GM23338 (cell line): Measurements from ENCODE around the gene KDM7A. TPM values are rescaled to one million over a fixed set of nuclear protein-coding genes. Genes with fewer than 3 reads are reported as not detected.

Experiments
- ATAC-seq: fragments of 200-7000 bp; cut with Tn5 transposase; 3 replicates; pipeline ENCODE4 v1.9.1; 2020
- DNase-seq: peaks from one replicate; pipeline ENCODE4 v3.0.0-alpha.2; 2015; ENCODE audit warnings: low spot score
- H2AFZ ChIP-seq: fragments of 200-600 bp; sonication (generic); 2 replicates; pipeline ENCODE4 v1.8.0; 2016; ENCODE audit warnings: antibody characterized with exemption, mild to moderate bottlenecking, moderate library complexity
- H3F3A ChIP-seq: fragments of 200-600 bp; sonication (generic); replicated peaks from 2 replicates; pipeline ENCODE4 v1.8.0; 2017; ENCODE audit warnings: antibody characterized with exemption, mixed run types, low read depth
- H3K27ac ChIP-seq: fragments of 200-600 bp; sonication (generic); 2 replicates; pipeline ENCODE4 v1.6.1; 2016; ENCODE audit warnings: low read depth
- H3K27me3 ChIP-seq: fragments of 200-600 bp; sonication (generic); 2 replicates; pipeline ENCODE4 v1.8.0; 2016; ENCODE audit warnings: mild to moderate bottlenecking, mixed run types, moderate library complexity; ENCODE audit not compliant: insufficient read depth
- H3K36me3 ChIP-seq: fragments of 200-600 bp; sonication (generic); 2 replicates; pipeline ENCODE4 v1.8.0; 2016; ENCODE audit warnings: mild to moderate bottlenecking; ENCODE audit not compliant: insufficient read depth
- H3K4me1 ChIP-seq: fragments of 200-600 bp; sonication (generic); 2 replicates; pipeline ENCODE4 v1.8.0; 2016; ENCODE audit warnings: mild to moderate bottlenecking, moderate library complexity; ENCODE audit not compliant: insufficient read depth
- H3K4me2 ChIP-seq: fragments of 200-600 bp; sonication (generic); 2 replicates; pipeline ENCODE4 v1.7.1; 2017; ENCODE audit warnings: mixed run types
- H3K4me3 ChIP-seq: fragments of 200-600 bp; sonication (generic); 2 replicates; pipeline ENCODE4 v1.6.1; 2016; ENCODE audit warnings: mixed run types
- H3K79me2 ChIP-seq: fragments of 200-600 bp; sonication (generic); replicated peaks from 2 replicates; pipeline ENCODE4 v1.8.0; 2017; ENCODE audit warnings: mild to moderate bottlenecking; ENCODE audit not compliant: insufficient read depth
- H3K9me2 ChIP-seq: fragments of 200-600 bp; sonication (generic); 2 replicates; pipeline ENCODE4 v1.8.0; 2017; ENCODE audit not compliant: insufficient read depth
- H4K20me1 ChIP-seq: fragments of 200-600 bp; sonication (generic); replicated peaks from 2 replicates; pipeline ENCODE4 v1.8.0; 2017; ENCODE audit warnings: mild to moderate bottlenecking; ENCODE audit not compliant: insufficient read depth
- H3K27ac Mint-ChIP-seq: 2 replicates; pipeline ENCODE4 v1.8.0; 2020; ENCODE audit warnings: inconsistent platforms, mild to moderate bottlenecking, moderate library complexity, mixed read lengths
- H3K27me3 Mint-ChIP-seq: 3 replicates; pipeline ENCODE4 v1.8.0; 2022; ENCODE audit warnings: low read depth, mild to moderate bottlenecking, moderate library complexity, mixed read lengths, inconsistent platforms; ENCODE audit not compliant: insufficient read depth, poor library complexity
- H3K36me3 Mint-ChIP-seq: 3 replicates; pipeline ENCODE4 v1.8.0; 2021; ENCODE audit warnings: low read depth, mild to moderate bottlenecking, inconsistent platforms, moderate library complexity, mixed read lengths
- H3K4me1 Mint-ChIP-seq: 3 replicates; pipeline ENCODE4 v1.8.0; 2020; ENCODE audit warnings: mild to moderate bottlenecking, inconsistent platforms, mixed read lengths
- H3K4me3 Mint-ChIP-seq: 3 replicates; pipeline ENCODE4 v1.8.0; 2021; ENCODE audit warnings: moderate library complexity, mild to moderate bottlenecking, inconsistent platforms, mixed read lengths
- H3K9me3 Mint-ChIP-seq: 3 replicates; pipeline ENCODE4 v1.8.0; 2020; ENCODE audit warnings: moderate library complexity, mild to moderate bottlenecking, inconsistent platforms, mixed read lengths
- CREB1 ChIP-seq: fragments of 250-450 bp; sonication (Bioruptor Pico); IDR thresholded peaks from 2 replicates; pipeline ENCODE4 v1.5.0; 2020; ENCODE audit warnings: low read depth, mild to moderate bottlenecking, moderate library complexity
- EZH2 ChIP-seq: fragments of 200-600 bp; sonication (generic); IDR thresholded peaks from one replicate; pipeline ENCODE4 v1.8.0; 2017; ENCODE audit warnings: antibody characterized with exemption, mild to moderate bottlenecking, low read depth; ENCODE audit not compliant: unreplicated experiment
- EZH2phosphoT487 ChIP-seq: fragments of 200-600 bp; sonication (generic); IDR thresholded peaks from one replicate; pipeline ENCODE4 v1.8.1; 2018; ENCODE audit warnings: antibody characterized with exemption; ENCODE audit not compliant: unreplicated experiment
- JUNB ChIP-seq: IDR thresholded peaks from one replicate; pipeline ENCODE4 v1.6.1; 2016; ENCODE audit warnings: antibody characterized with exemption; ENCODE audit not compliant: unreplicated experiment
- NANOG ChIP-seq: IDR thresholded peaks from 2 replicates; pipeline ENCODE4 v1.6.1; 2016; ENCODE audit warnings: antibody characterized with exemption, borderline replicate concordance
- POLR2AphosphoS5 ChIP-seq: IDR thresholded peaks from 2 replicates; pipeline ENCODE4 v1.6.1; 2016; ENCODE audit warnings: antibody characterized with exemption, low read depth
- STAT1 ChIP-seq: IDR thresholded peaks from one replicate; pipeline ENCODE4 v1.6.1; 2016; ENCODE audit warnings: antibody characterized with exemption; ENCODE audit not compliant: unreplicated experiment
- ZNF114 ChIP-seq: fragments of 250-450 bp; sonication (Bioruptor Pico); IDR thresholded peaks from 2 replicates; pipeline ENCODE4 v1.5.0; 2020; ENCODE audit warnings: mild to moderate bottlenecking, moderate library complexity
- ZNF331 ChIP-seq: fragments of 250-450 bp; sonication (Bioruptor Pico); IDR thresholded peaks from 2 replicates; pipeline ENCODE4 v1.5.0; 2020; ENCODE audit warnings: low read depth, mild to moderate bottlenecking, moderate library complexity
- polyA plus RNA-seq: library from polyadenylated mRNA; unstranded; fragments of >200 nt; fragmentation: Nextera tagmentation; extraction: Ambion mirVana; gene quantifications from 2 replicates; pipeline ENCODE4 v1.2.1, GENCODE V29; 2016
- total RNA-seq: library from RNA; depleted of rRNA; stranded (reverse); fragments of >200 nt; shearing (Covaris generic); gene quantifications from 2 replicates; pipeline ENCODE4 v1.2.3, GENCODE V29; 2014
- TF ChIP-seq, protein P1 (sequence below): IDR thresholded peaks from one replicate; pipeline ENCODE4 v1.6.1; 2018; ENCODE audit warnings: antibody characterized with exemption; ENCODE audit not compliant: unreplicated experiment
- TF ChIP-seq, protein P2 (sequence below), 2 experiments: fragments of 200-600 bp in 1 of 2; sonication (generic) in 1 of 2; conservative IDR thresholded peaks; 2 replicates each; pipeline versions ENCODE4 v1.5.1 to v1.6.1; 2016 to 2017; ENCODE audit warnings: antibody characterized with exemption in 2 of 2, low read depth in 2 of 2, mild to moderate bottlenecking in 2 of 2, moderate library complexity in 1 of 2
- TF ChIP-seq, protein P3 (sequence below): fragments of 250-450 bp; sonication (Bioruptor Pico); IDR thresholded peaks from 2 replicates; pipeline ENCODE4 v1.5.0; 2020; ENCODE audit warnings: mild to moderate bottlenecking, moderate library complexity
- TF ChIP-seq, protein P4 (sequence below): IDR thresholded peaks from 2 replicates; pipeline ENCODE4 v1.6.1; 2016; ENCODE audit warnings: antibody characterized with exemption

KDM7A gene
- total and polyA plus RNA-seq, 2 experiments from 2014 or later, result 2.3 to 10.8 TPM

DNA sequence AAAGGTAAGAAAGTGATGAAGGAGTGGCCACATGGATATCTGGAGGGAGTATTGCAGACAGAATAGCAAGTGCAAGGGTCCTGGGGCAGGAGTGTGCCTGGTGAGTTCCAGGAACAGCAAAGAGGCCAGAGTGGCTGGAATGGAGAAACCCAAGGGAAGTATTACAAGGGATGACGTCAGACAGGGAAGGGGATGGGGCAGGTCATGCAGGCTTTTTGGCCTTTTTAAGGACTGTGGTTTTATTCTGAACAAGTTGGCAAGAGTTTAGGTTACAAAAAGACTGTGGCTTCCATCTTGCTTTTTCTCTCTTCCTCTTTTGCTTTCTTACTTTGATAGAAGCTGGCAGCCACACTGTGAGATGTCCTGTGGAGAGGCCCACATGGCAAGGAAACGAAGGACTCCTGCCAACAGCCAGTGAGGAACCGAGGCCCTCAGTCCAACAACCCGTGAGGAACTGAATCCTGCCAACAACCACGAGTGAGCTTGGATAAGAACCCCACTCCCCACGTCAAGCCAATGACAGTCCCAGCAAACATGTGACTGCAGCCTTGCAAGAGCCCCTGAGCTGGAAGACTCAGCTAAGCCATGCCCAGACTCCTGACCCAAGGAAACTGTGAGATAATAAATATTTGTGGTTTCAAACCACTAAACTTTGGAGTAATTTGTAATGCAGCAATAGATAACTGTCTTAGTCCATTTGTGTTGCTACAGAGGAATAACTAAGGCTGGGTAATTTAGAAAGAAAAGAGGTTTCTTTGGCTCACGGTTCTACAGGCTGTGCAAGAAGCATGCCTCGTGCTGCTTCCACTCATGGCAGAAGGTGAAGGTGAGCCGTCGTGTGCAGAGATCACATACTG lies 19.8 kb upstream of the KDM7A start:
- Histone ChIP-seq H3K27ac (no peak overlapping the region), H3K4me1 (no peaks in the 10 kb centered on the region), H3K4me3 (no peak overlapping the region), H2AFZ (no peak overlapping the region), H3K4me2 (no peak overlapping the region), H3K27me3 (no peaks in the 10 kb centered on the region), H3K79me2 (no peaks in the 10 kb centered on the region), H3F3A (no peaks in the 10 kb centered on the region), H4K20me1 (no peaks in the 10 kb centered on the region), H3K9me2 (no peaks in the 10 kb centered on the region), H3K36me3 (no peaks in the 10 kb centered on the region)
- Mint-ChIP-seq H3K4me1 (peaks cover 6% of the 10 kb centered on the region; the same call in 2 of the 3 replicates), H3K27me3 (peaks cover 4% of the 10 kb centered on the region), H3K9me3 (peaks cover 2% of the 10 kb centered on the region; the same call in 2 of the 3 replicates), H3K36me3 (no peaks in the 10 kb centered on the region; the same call in 1 of the 3 replicates), H3K27ac (no peak overlapping the region), H3K4me3 (no peak overlapping the region)
- ATAC-seq, result no peak
- DNase-seq, result no peak
- TF ChIP-seq, protein P1, sequence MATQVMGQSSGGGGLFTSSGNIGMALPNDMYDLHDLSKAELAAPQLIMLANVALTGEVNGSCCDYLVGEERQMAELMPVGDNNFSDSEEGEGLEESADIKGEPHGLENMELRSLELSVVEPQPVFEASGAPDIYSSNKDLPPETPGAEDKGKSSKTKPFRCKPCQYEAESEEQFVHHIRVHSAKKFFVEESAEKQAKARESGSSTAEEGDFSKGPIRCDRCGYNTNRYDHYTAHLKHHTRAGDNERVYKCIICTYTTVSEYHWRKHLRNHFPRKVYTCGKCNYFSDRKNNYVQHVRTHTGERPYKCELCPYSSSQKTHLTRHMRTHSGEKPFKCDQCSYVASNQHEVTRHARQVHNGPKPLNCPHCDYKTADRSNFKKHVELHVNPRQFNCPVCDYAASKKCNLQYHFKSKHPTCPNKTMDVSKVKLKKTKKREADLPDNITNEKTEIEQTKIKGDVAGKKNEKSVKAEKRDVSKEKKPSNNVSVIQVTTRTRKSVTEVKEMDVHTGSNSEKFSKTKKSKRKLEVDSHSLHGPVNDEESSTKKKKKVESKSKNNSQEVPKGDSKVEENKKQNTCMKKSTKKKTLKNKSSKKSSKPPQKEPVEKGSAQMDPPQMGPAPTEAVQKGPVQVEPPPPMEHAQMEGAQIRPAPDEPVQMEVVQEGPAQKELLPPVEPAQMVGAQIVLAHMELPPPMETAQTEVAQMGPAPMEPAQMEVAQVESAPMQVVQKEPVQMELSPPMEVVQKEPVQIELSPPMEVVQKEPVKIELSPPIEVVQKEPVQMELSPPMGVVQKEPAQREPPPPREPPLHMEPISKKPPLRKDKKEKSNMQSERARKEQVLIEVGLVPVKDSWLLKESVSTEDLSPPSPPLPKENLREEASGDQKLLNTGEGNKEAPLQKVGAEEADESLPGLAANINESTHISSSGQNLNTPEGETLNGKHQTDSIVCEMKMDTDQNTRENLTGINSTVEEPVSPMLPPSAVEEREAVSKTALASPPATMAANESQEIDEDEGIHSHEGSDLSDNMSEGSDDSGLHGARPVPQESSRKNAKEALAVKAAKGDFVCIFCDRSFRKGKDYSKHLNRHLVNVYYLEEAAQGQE, result no peak
- TF ChIP-seq STAT1 (no peak), NANOG (no peak), ZNF331 (CRISPR knock-in tag) (no peak), JUNB (no peak), EZH2phosphoT487 (no peak), EZH2 (no peak), CREB1 (no peak), ZNF114 (no peak), POLR2AphosphoS5 (no peak)
- TF ChIP-seq, protein P2, sequence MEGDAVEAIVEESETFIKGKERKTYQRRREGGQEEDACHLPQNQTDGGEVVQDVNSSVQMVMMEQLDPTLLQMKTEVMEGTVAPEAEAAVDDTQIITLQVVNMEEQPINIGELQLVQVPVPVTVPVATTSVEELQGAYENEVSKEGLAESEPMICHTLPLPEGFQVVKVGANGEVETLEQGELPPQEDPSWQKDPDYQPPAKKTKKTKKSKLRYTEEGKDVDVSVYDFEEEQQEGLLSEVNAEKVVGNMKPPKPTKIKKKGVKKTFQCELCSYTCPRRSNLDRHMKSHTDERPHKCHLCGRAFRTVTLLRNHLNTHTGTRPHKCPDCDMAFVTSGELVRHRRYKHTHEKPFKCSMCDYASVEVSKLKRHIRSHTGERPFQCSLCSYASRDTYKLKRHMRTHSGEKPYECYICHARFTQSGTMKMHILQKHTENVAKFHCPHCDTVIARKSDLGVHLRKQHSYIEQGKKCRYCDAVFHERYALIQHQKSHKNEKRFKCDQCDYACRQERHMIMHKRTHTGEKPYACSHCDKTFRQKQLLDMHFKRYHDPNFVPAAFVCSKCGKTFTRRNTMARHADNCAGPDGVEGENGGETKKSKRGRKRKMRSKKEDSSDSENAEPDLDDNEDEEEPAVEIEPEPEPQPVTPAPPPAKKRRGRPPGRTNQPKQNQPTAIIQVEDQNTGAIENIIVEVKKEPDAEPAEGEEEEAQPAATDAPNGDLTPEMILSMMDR (conservative IDR thresholded peaks at IDR 0.05; ENCODE audit: low read depth in 2 of 2), result no peak
- TF ChIP-seq, protein P3, sequence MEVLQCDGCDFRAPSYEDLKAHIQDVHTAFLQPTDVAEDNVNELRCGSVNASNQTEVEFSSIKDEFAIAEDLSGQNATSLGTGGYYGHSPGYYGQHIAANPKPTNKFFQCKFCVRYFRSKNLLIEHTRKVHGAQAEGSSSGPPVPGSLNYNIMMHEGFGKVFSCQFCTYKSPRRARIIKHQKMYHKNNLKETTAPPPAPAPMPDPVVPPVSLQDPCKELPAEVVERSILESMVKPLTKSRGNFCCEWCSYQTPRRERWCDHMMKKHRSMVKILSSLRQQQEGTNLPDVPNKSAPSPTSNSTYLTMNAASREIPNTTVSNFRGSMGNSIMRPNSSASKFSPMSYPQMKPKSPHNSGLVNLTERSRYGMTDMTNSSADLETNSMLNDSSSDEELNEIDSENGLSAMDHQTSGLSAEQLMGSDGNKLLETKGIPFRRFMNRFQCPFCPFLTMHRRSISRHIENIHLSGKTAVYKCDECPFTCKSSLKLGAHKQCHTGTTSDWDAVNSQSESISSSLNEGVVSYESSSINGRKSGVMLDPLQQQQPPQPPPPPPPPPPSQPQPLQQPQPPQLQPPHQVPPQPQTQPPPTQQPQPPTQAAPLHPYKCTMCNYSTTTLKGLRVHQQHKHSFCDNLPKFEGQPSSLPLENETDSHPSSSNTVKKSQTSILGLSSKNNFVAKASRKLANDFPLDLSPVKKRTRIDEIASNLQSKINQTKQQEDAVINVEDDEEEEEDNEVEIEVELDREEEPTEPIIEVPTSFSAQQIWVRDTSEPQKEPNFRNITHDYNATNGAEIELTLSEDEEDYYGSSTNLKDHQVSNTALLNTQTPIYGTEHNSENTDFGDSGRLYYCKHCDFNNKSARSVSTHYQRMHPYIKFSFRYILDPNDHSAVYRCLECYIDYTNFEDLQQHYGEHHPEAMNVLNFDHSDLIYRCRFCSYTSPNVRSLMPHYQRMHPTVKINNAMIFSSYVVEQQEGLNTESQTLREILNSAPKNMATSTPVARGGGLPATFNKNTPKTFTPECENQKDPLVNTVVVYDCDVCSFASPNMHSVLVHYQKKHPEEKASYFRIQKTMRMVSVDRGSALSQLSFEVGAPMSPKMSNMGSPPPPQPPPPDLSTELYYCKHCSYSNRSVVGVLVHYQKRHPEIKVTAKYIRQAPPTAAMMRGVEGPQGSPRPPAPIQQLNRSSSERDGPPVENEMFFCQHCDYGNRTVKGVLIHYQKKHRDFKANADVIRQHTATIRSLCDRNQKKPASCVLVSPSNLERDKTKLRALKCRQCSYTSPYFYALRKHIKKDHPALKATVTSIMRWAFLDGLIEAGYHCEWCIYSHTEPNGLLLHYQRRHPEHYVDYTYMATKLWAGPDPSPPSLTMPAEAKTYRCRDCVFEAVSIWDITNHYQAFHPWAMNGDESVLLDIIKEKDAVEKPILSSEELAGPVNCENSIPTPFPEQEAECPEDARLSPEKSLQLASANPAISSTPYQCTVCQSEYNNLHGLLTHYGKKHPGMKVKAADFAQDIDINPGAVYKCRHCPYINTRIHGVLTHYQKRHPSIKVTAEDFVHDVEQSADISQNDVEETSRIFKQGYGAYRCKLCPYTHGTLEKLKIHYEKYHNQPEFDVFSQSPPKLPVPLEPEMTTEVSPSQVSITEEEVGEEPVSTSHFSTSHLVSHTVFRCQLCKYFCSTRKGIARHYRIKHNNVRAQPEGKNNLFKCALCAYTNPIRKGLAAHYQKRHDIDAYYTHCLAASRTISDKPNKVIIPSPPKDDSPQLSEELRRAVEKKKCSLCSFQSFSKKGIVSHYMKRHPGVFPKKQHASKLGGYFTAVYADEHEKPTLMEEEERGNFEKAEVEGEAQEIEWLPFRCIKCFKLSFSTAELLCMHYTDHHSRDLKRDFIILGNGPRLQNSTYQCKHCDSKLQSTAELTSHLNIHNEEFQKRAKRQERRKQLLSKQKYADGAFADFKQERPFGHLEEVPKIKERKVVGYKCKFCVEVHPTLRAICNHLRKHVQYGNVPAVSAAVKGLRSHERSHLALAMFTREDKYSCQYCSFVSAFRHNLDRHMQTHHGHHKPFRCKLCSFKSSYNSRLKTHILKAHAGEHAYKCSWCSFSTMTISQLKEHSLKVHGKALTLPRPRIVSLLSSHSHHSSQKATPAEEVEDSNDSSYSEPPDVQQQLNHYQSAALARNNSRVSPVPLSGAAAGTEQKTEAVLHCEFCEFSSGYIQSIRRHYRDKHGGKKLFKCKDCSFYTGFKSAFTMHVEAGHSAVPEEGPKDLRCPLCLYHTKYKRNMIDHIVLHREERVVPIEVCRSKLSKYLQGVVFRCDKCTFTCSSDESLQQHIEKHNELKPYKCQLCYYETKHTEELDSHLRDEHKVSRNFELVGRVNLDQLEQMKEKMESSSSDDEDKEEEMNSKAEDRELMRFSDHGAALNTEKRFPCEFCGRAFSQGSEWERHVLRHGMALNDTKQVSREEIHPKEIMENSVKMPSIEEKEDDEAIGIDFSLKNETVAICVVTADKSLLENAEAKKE, result no peak
- TF ChIP-seq, protein P4, sequence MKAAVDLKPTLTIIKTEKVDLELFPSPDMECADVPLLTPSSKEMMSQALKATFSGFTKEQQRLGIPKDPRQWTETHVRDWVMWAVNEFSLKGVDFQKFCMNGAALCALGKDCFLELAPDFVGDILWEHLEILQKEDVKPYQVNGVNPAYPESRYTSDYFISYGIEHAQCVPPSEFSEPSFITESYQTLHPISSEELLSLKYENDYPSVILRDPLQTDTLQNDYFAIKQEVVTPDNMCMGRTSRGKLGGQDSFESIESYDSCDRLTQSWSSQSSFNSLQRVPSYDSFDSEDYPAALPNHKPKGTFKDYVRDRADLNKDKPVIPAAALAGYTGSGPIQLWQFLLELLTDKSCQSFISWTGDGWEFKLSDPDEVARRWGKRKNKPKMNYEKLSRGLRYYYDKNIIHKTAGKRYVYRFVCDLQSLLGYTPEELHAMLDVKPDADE, result no peak
